Left colon (tissue), 2 donors: ENCODE measurements around the gene ATG12. TPM values are rescaled to one million over a fixed set of nuclear protein-coding genes. Genes with fewer than 3 reads are reported as not detected.
"Not testable (repeated sequence)": the region's sequence is repeated elsewhere in the genome, so short reads cannot be mapped to it uniquely, and the experiment has no call there.

Experiments
- ATAC-seq: fragments of 200-7000 bp; cut with Tn5 transposase; one replicate; pipeline ENCODE4 v1.9.1; 2020; ENCODE audit warnings: mild to moderate bottlenecking, moderate library complexity
- DNase-seq, 2 donors: peaks; one replicate each; pipeline ENCODE4 v3.0.0-alpha.2; 2020
- intact Hi-C, 2 donors: fragments of 100-400 bp; cut with DNase I in 1 of 2; cut with micrococcal nuclease in 1 of 2; formaldehyde crosslinking; loops; one replicate each; pipeline versions ENCODE4 v1.11.2 to v1.14.0; 2022; cut with DNase I, micrococcal nuclease
- total RNA-seq, 2 donors: library from RNA; stranded (reverse); fragmentation: NEBNext Ultra II Directional; extraction: Animal tissue kit (Norgen Biotek cat#: 25700); gene quantifications; one replicate each; pipeline ENCODE4 v1.2.1, GENCODE V29; 2021
- donor health status: DM: no; HTN: no; CAD: no.
- donor health status: DM: yes; HTN: yes; CAD: no.

ATG12 gene
- total RNA-seq, 2 donors from 2014 or later, result 31.2 to 32.8 TPM

GRCh38 chr5:115812372-115812771 lies 29.0 kb downstream of the ATG12 start:
- intact Hi-C loops, result no loop called here
- DNase-seq (no peak), ATAC-seq (no peak)

GRCh38 chr5:115811406-115811805 lies 30.0 kb downstream of the ATG12 start:
- DNase-seq (no peak), ATAC-seq (no peak)
- intact Hi-C loops, result no loop called here

DNA sequence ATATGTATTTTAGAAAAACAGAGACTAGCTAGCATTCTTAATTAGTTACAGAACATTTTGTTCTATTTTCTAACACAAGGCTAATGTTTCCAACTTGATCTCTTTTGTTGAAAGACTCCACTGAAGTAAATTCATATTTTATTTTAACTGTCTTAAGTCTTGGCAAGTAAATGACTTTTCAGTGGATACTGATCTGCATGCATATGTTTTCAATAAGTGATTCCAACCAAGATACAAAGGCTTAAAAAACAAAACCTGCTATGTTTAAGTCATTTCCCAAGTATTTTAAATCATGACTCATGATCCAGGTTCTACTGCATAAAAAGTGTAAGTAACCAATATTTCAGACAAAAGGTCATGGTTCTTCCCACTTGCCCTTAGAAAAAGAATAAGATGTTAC lies 30.6 kb downstream of the ATG12 start:
- intact Hi-C loops, result no loop called here
- ATAC-seq (no peak), DNase-seq (no peak)

DNA sequence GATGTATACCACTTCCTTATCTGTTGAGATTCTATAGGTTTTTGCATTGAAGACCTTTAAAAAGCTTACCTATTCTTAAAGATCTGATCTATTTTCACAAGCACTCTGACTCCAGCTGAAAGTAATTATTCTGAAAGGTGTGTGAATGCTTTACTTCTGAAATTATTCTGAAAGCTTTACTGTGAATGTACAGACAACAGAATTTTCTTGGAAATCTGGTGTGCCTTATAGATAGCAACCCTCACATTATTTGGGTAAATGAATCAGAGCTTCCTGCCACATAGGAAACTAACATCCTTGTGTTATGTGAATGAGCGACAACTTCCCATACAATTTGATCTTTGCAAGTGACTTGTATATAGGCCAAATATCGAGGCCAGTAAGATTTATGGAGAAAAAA lies 31.4 kb downstream of the ATG12 start:
- ATAC-seq (no peak), DNase-seq (no peak)
- intact Hi-C loops, result no loop called here

GRCh38 chr5:115808066-115808465 lies 33.3 kb downstream of the ATG12 start:
- intact Hi-C loops, ATAC-seq, DNase-seq: not testable (repeated sequence)

DNA sequence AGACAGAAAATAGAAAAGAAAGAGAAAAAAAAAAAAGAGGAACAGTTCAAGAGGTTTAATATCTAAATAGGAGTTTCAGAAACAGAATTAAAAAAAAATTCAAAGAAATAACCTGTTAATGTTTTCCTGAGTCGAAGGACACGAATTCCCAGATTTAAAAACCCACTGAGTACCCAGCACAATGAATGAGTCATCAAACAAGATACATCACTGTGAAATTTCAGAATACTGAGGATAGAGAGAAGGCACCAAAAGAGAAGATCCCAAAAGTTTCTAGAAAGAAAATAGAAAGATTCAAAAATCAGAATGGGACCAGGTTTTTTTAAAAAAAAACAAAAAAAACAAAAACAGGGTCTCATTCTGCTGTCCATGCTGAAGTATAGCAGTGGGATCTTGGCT lies 33.7 kb downstream of the ATG12 start:
- no peak for DNase-seq
- intact Hi-C loops, result no loop called here
- no peak for ATAC-seq

DNA sequence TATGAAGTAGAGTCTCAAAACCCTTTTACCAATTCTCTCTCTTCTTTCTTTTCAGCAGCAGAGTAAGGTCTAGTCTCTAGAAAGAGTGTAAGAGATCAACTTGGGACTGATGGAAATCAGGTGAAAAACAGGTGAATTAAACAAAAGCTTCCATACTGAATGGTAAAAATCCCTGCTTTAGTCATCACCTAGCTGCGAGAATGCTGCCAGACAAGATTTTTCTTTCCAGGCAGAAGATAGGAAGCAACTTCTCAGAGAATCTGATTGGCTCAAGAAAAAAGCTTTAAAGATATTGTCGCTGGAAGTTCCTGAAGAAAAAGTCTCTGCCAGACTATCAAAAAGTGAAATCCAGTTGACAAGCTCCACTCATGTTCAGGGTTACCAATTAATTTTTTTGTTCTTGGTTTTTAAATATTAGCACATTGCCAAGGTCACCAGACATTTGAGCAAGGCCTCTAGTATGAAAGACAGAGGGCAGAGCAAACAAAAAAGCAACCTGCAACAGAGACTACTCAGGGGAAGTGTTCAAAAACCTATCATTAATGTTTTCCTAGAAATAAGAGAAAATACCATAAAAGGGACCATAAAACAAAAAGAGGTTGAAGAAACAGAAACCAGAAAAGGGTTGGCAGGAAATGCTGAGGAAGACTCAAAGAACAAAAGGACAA lies 34.2 kb downstream of the ATG12 start:
- no peak for ATAC-seq
- intact Hi-C loops, result no loop called here
- no peak for DNase-seq

DNA sequence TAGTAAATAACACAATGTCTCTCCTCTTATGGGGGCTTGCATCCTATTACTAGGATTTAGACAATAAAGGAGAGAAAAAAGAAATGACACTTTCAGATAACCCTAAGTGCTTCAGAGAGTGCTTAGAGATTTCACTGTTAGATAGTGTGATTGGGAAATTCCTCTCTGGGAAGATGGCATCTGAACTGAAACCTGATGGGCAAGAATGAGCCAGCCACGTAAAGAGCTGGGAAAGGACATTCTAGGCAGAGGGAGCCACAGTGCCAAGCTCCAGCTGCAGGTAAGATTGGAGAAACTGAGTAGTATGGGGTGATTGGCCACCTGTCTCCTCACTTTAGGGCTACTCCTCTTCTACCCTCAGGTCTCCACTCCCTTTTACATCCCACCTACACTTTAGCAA lies 39.4 kb downstream of the ATG12 start:
- intact Hi-C loops, result no loop called here
- no peak for ATAC-seq
- no peak for DNase-seq

- DNase-seq (no peak), ATAC-seq (no peak)
- intact Hi-C loops, result no loop called here
Observed at GRCh38 chr5:115801152-115801551, 40.2 kb downstream of the ATG12 start.

- intact Hi-C loops, result no loop called here
- ATAC-seq (no peak), DNase-seq (no peak)
Observed at GRCh38 chr5:115800108-115800507, 41.3 kb downstream of the ATG12 start.

- intact Hi-C loops, result no loop called here
- no peak for DNase-seq
- no peak for ATAC-seq
Observed at GRCh38 chr5:115798252-115798651, 43.1 kb downstream of the ATG12 start.

DNA sequence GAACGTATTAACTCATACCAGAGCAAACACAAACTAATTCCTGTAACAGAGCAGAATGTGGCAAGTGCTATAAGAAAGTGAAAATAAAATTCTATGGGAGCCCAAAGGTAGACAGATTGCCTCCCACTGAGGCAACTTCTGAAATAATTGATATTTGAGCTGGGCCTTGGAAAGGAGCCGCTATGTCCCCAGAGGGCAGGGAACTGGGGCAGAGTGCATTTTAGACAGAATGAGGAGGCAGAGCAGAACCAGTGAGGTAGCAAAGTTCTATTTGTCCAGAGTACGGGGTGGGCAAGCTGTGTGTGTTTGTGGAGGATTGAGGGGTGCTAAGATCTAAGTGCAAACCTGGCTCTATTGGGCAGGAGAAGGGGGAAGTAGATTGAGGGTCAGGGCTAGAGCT lies 44.7 kb downstream of the ATG12 start:
- ATAC-seq (no peak), DNase-seq (no peak)
- intact Hi-C loops, result no loop called here

GRCh38 chr5:115795700-115796099 lies 45.7 kb downstream of the ATG12 start:
- intact Hi-C loops, result no loop called here
- DNase-seq, result no peak
- ATAC-seq, result no peak

DNA sequence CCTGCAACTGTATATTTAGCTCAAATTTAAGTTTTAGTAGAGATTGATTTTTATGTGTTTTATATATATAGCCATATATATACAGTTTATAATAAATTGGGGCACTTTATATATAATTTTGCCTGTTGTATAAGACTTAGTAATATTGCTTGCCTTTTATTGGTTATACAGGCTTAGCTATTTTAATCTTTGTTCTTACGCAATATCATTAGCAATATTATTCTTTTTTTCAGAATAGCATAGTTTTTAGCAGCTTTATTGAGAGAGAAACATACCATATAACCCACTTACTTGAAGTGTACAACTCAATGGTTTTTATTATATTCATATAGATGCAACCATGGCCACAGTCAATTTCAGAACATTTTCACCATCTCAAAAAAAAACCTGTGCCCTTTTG lies 52.9 kb downstream of the ATG12 start:
- ATAC-seq, result no peak
- DNase-seq, result no peak
- intact Hi-C loops, result no loop called here

- ATAC-seq (no peak), DNase-seq (no peak)
- intact Hi-C loops, result no loop called here
Observed at GRCh38 chr5:115787426-115787825, 53.9 kb downstream of the ATG12 start.

GRCh38 chr5:115785381-115786065 lies 55.8 kb downstream of the ATG12 start:
- no peak for DNase-seq
- intact Hi-C loops, result no loop called here
- ATAC-seq, result no peak

DNA sequence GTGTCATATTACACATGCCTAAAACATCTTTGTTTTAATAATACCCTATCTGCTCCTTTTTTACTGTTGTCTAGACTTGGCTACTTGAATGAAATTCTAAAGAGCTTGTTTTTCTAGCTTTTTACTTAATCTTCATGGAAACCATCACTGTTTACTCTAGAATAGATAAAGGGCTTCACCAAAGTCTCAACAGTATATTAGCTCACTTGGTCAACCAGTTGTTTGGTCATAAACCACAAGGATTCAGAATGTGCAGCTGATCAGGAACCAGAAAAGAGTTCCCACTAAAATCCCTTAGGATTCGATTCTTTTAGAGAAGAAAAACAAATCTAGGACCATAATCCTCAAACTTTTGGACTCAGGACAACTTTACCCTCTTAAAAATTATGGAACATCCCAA lies 62.9 kb downstream of the ATG12 start:
- DNase-seq (no peak), ATAC-seq (no peak)
- intact Hi-C loops, result no loop called here
